ENCODE measurements around the gene CFAP74.

- no peak for TF ChIP-seq POLR2A (IDR thresholded peaks at IDR 0.05)
- TF ChIP-seq, protein P1, sequence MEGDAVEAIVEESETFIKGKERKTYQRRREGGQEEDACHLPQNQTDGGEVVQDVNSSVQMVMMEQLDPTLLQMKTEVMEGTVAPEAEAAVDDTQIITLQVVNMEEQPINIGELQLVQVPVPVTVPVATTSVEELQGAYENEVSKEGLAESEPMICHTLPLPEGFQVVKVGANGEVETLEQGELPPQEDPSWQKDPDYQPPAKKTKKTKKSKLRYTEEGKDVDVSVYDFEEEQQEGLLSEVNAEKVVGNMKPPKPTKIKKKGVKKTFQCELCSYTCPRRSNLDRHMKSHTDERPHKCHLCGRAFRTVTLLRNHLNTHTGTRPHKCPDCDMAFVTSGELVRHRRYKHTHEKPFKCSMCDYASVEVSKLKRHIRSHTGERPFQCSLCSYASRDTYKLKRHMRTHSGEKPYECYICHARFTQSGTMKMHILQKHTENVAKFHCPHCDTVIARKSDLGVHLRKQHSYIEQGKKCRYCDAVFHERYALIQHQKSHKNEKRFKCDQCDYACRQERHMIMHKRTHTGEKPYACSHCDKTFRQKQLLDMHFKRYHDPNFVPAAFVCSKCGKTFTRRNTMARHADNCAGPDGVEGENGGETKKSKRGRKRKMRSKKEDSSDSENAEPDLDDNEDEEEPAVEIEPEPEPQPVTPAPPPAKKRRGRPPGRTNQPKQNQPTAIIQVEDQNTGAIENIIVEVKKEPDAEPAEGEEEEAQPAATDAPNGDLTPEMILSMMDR (IDR thresholded peaks at IDR 0.05), result no peak
Observed at GRCh38 chr1:1990222-1990621, 13.4 kb downstream of the CFAP74 start.

Measured in thyroid gland (tissue), 4 donors.